ENCODE data around the gene PPP1R13B.

Gene PPP1R13B

GRCh38 chr14:103708750-103709187 lies 138.6 kb downstream of the PPP1R13B start:
- TF ChIP-seq MAX (IDR thresholded peaks at IDR 0.05; ENCODE audit: low read depth, low read length) (no peak), POLR2A (IDR thresholded peaks at IDR 0.05; ENCODE audit: extremely low read depth, insufficient read length) (no peak), MYC (IDR thresholded peaks at IDR 0.05; ENCODE audit: low read depth, low read length) (no peak), CTCF (IDR thresholded peaks at IDR 0.05; ENCODE audit: low read depth, low read length) (no peak)
- no peak overlapping the region for H3K4me3 ChIP-seq (ENCODE audit: low read depth, low read length)
- DNase-seq (ENCODE audit: low read depth) = no peak

- DNase-seq (ENCODE audit: low read depth) = no peak
- TF ChIP-seq POLR2A (IDR thresholded peaks at IDR 0.05; ENCODE audit: extremely low read depth, insufficient read length) (no peak), MYC (IDR thresholded peaks at IDR 0.05; ENCODE audit: low read depth, low read length) (no peak), MAX (IDR thresholded peaks at IDR 0.05; ENCODE audit: low read depth, low read length) (no peak), CTCF (IDR thresholded peaks at IDR 0.05; ENCODE audit: low read depth, low read length) (no peak)
- H3K4me3 ChIP-seq (ENCODE audit: low read depth, low read length) = no peak overlapping the region
These were observed 139.8 kb downstream of the PPP1R13B start for GRCh38 chr14:103707329-103708263.

GRCh38 chr14:103706551-103707328 lies 140.6 kb downstream of the PPP1R13B start:
- no peak for DNase-seq (ENCODE audit: low read depth)
- no peak overlapping the region for H3K4me3 ChIP-seq (ENCODE audit: low read depth, low read length)
- no peak for TF ChIP-seq POLR2A (IDR thresholded peaks at IDR 0.05; ENCODE audit: extremely low read depth, insufficient read length)
- no peak for TF ChIP-seq CTCF (IDR thresholded peaks at IDR 0.05; ENCODE audit: low read depth, low read length)
- TF ChIP-seq MAX (IDR thresholded peaks at IDR 0.05; ENCODE audit: low read depth, low read length) = no peak
- no peak for TF ChIP-seq MYC (IDR thresholded peaks at IDR 0.05; ENCODE audit: low read depth, low read length)

- TF ChIP-seq POLR2A (IDR thresholded peaks at IDR 0.05; ENCODE audit: extremely low read depth, insufficient read length) = no peak
- TF ChIP-seq CTCF (IDR thresholded peaks at IDR 0.05; ENCODE audit: low read depth, low read length) = no peak
- no peak for TF ChIP-seq MAX (IDR thresholded peaks at IDR 0.05; ENCODE audit: low read depth, low read length)
- no peak for TF ChIP-seq MYC (IDR thresholded peaks at IDR 0.05; ENCODE audit: low read depth, low read length)
These were observed 141.7 kb downstream of the PPP1R13B start for GRCh38 chr14:103705504-103706284.

GRCh38 chr14:103705118-103705503 lies 142.3 kb downstream of the PPP1R13B start:
- no peak overlapping the region for H3K4me3 ChIP-seq (ENCODE audit: low read depth, low read length)
- no peak for DNase-seq (ENCODE audit: low read depth)
- TF ChIP-seq MAX (IDR thresholded peaks at IDR 0.05; ENCODE audit: low read depth, low read length) (no peak), POLR2A (IDR thresholded peaks at IDR 0.05; ENCODE audit: extremely low read depth, insufficient read length) (no peak), MYC (IDR thresholded peaks at IDR 0.05; ENCODE audit: low read depth, low read length) (no peak), CTCF (IDR thresholded peaks at IDR 0.05; ENCODE audit: low read depth, low read length) (no peak)

More at GRCh38 chr14:103705504-103706284, 141.7 kb downstream of the PPP1R13B start:
- DNase-seq (ENCODE audit: low read depth) = no peak
- H3K4me3 ChIP-seq (ENCODE audit: low read depth, low read length) = no peak overlapping the region

Measured in NB4 (cell line).